ENCODE results near the gene VAC14. TPM values are rescaled to one million over a fixed set of nuclear protein-coding genes. Genes with fewer than 3 reads are reported as not detected.
A peak's percentile ranks its signal among the peaks of the same experiment; 100 is the strongest.

The VAC14 gene
- total RNA-seq, 3 donors from 2014 or later: 32.3 to 35.1 (median 32.8) TPM

DNA sequence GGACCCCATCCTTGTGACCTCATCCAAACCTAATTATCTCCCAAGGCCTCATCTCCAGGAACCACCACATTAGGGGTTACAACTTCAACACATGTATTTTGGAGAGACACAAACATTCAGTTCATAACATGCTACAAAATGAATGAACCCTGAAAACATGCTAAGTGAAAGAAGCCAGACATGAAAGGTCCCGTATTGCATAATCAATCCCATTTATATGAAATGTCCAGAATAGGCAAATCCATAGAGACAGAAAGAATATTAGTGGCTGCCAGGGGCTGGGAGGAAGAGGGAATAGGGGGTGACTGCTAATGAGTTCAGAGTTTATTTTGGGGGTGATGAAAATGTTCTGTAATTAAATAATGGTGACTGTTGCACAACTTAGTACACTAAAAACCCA is 158.3 kb downstream of the VAC14 start:
- no peaks in the 10 kb centered on the region for H3K36me3 ChIP-seq (ENCODE audit: low read depth)
- intact Hi-C loops (cut with DNase I, micrococcal nuclease): no loop called here
- ATAC-seq: no peak

DNA sequence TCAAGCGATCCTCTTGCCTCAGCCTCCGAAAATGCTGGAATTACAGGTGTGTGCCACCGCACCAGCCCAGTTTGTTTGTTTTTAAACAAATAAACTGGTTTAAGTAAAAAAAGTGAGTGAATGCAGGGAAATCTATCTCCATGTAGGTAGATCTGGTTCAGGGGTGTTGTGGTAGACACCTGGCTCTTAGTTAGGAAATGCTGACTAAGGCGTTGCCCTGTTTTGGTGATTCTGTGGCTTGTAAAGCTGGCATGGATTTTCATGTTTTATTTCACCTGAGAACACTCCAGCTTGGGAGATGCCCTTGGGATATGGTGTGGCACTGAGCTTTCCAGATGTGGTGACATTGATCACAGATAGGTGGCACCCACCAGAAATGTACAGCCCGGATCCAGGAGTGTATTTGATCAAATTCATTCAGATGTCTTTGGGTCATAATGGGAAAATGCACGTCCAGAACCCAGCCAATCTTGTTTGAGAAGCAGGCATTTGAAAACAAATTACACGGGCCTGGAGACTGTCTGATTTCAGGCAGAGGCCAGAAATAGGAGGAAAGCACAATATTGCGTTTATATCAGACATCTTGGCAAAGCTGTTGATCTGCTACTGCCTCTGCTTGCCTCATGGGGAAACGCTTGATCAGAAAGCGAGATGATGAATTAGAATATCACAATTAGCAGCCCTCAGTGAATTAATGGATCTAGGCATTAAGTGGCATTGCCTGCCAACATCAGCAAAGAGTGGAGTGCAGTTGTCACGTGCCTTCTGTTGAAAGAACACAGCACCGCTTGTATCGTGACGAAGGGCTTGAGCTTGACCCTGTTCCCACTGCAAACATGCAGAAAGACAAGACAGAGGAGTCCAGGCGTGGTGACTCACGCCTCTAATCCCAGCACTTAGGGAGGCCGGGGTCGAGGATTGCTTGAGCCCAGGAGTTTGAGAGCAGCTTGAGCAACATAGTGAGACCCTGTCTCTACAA is 161.9 kb downstream of the VAC14 start:
- Histone ChIP-seq H3K9me3 (no peaks in the 10 kb centered on the region), H3K4me3 (no peak overlapping the region), H3K36me3 (ENCODE audit: low read depth) (no peaks in the 10 kb centered on the region), H3K4me1 (ENCODE audit: low read depth) (no peaks in the 10 kb centered on the region)
- no peak for DNase-seq
- intact Hi-C loops (cut with DNase I, micrococcal nuclease): no loop called here
- TF ChIP-seq, protein P1, sequence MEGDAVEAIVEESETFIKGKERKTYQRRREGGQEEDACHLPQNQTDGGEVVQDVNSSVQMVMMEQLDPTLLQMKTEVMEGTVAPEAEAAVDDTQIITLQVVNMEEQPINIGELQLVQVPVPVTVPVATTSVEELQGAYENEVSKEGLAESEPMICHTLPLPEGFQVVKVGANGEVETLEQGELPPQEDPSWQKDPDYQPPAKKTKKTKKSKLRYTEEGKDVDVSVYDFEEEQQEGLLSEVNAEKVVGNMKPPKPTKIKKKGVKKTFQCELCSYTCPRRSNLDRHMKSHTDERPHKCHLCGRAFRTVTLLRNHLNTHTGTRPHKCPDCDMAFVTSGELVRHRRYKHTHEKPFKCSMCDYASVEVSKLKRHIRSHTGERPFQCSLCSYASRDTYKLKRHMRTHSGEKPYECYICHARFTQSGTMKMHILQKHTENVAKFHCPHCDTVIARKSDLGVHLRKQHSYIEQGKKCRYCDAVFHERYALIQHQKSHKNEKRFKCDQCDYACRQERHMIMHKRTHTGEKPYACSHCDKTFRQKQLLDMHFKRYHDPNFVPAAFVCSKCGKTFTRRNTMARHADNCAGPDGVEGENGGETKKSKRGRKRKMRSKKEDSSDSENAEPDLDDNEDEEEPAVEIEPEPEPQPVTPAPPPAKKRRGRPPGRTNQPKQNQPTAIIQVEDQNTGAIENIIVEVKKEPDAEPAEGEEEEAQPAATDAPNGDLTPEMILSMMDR (IDR thresholded peaks at IDR 0.05): no peak
- ATAC-seq: peak; percentile 54

More for the DNA sequence above, 158.3 kb downstream of the VAC14 start:
- no peaks in the 10 kb centered on the region for H3K4me1 ChIP-seq (ENCODE audit: low read depth)
- no peak overlapping the region for H3K4me3 ChIP-seq
- H3K9me3 ChIP-seq: no peaks in the 10 kb centered on the region
- no peak for DNase-seq
- TF ChIP-seq, protein P1 (IDR thresholded peaks at IDR 0.05): no peak

Other genes starting within 250 kb of the VAC14 start
- 1 to 10 TPM; 1.2 to 2.2 (median 1.8) TPM for gene IL34, start 154.6 kb downstream of the VAC14 start, total RNA-seq
- 100 to 1,000 TPM in 1 of 3 donors, 10 to 100 TPM in 2; 11.8 to 151 (median 28.2) TPM for gene MTSS2, start 115.1 kb downstream of the VAC14 start, total RNA-seq

Data from mucosa of descending colon (tissue), 3 donors.